Nephron progenitor cell (in vitro differentiated cells): ENCODE data around the gene TEC.
"Not testable (repeated sequence)": the region's sequence is repeated elsewhere in the genome, so short reads cannot be mapped to it uniquely, and the experiment has no call there.

Experiments used
- DNase-seq: peaks from one replicate; pipeline ENCODE4 v3.0.0; 2021
- H3K27ac Mint-ChIP-seq: 2 replicates; pipeline ENCODE4 v1.8.0; 2021; ENCODE audit warnings: mild to moderate bottlenecking, moderate library complexity, mixed read lengths
- H3K27me3 Mint-ChIP-seq: 2 replicates; pipeline ENCODE4 v1.8.0; 2021; ENCODE audit warnings: mild to moderate bottlenecking, low read depth, mixed read lengths; ENCODE audit not compliant: poor library complexity
- H3K36me3 Mint-ChIP-seq: 2 replicates; pipeline ENCODE4 v1.8.0; 2021; ENCODE audit warnings: low read depth, mixed read lengths
- H3K4me1 Mint-ChIP-seq: 2 replicates; pipeline ENCODE4 v1.8.0; 2021; ENCODE audit warnings: mixed read lengths
- H3K4me3 Mint-ChIP-seq: 2 replicates; pipeline ENCODE4 v1.8.0; 2021; ENCODE audit warnings: mild to moderate bottlenecking, moderate library complexity, mixed read lengths
- H3K9me3 Mint-ChIP-seq: 2 replicates; pipeline ENCODE4 v1.8.0; 2021; ENCODE audit warnings: mild to moderate bottlenecking, moderate library complexity, mixed read lengths
- TF ChIP-seq, protein P1 (sequence below): fragments of 200-600 bp; sonication (generic); IDR thresholded peaks from 2 replicates; pipeline ENCODE4 v1.5.0; 2021; ENCODE audit warnings: antibody characterized with exemption

Gene TEC

GRCh38 chr4:48305508-48305907, 35.9 kb upstream of the TEC start:
- H3K4me3 Mint-ChIP-seq, result no peak overlapping the region
- no peak for DNase-seq
- peaks cover 6% of the 10 kb centered on the region for H3K27me3 Mint-ChIP-seq
- H3K36me3 Mint-ChIP-seq, result no peaks in the 10 kb centered on the region
- TF ChIP-seq, protein P1, sequence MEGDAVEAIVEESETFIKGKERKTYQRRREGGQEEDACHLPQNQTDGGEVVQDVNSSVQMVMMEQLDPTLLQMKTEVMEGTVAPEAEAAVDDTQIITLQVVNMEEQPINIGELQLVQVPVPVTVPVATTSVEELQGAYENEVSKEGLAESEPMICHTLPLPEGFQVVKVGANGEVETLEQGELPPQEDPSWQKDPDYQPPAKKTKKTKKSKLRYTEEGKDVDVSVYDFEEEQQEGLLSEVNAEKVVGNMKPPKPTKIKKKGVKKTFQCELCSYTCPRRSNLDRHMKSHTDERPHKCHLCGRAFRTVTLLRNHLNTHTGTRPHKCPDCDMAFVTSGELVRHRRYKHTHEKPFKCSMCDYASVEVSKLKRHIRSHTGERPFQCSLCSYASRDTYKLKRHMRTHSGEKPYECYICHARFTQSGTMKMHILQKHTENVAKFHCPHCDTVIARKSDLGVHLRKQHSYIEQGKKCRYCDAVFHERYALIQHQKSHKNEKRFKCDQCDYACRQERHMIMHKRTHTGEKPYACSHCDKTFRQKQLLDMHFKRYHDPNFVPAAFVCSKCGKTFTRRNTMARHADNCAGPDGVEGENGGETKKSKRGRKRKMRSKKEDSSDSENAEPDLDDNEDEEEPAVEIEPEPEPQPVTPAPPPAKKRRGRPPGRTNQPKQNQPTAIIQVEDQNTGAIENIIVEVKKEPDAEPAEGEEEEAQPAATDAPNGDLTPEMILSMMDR, result no peak
- no peak overlapping the region for H3K27ac Mint-ChIP-seq
- no peaks in the 10 kb centered on the region for H3K4me1 Mint-ChIP-seq
- H3K9me3 Mint-ChIP-seq, result no peaks in the 10 kb centered on the region

DNA sequence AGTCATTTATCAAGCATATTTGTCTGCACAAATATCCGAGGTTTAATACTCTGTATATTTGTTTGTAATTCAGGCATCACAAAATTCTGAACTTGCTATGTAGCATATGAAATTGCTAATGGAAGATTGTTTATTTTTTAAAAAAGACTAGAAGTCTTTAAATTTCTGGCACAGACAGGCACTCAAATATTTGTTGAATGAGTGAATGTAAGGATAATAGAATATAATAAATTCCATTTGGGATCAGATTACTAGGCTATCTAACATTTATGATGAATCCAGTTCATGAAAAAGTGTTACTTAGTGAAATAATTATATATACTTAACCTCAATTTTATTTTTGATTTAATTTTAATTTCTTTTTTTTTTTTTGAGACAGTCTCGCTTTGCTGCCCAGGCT, 30.4 kb upstream of the TEC start:
- Mint-ChIP-seq H3K27ac (no peak overlapping the region), H3K9me3 (no peaks in the 10 kb centered on the region), H3K27me3 (peaks cover 3% of the 10 kb centered on the region), H3K36me3 (no peaks in the 10 kb centered on the region), H3K4me1 (no peaks in the 10 kb centered on the region), H3K4me3 (no peak overlapping the region)
- DNase-seq, result no peak
- TF ChIP-seq, protein P1, result no peak

- DNase-seq, result no peak
- no peak overlapping the region for H3K4me3 Mint-ChIP-seq
- no peaks in the 10 kb centered on the region for H3K36me3 Mint-ChIP-seq
- H3K4me1 Mint-ChIP-seq, result no peaks in the 10 kb centered on the region
- no peak overlapping the region for H3K27ac Mint-ChIP-seq
- H3K27me3 Mint-ChIP-seq, result peaks cover 3% of the 10 kb centered on the region
- no peaks in the 10 kb centered on the region for H3K9me3 Mint-ChIP-seq
- TF ChIP-seq, protein P1, result no peak
Observed at GRCh38 chr4:48299560-48299959, 29.9 kb upstream of the TEC start.

DNA sequence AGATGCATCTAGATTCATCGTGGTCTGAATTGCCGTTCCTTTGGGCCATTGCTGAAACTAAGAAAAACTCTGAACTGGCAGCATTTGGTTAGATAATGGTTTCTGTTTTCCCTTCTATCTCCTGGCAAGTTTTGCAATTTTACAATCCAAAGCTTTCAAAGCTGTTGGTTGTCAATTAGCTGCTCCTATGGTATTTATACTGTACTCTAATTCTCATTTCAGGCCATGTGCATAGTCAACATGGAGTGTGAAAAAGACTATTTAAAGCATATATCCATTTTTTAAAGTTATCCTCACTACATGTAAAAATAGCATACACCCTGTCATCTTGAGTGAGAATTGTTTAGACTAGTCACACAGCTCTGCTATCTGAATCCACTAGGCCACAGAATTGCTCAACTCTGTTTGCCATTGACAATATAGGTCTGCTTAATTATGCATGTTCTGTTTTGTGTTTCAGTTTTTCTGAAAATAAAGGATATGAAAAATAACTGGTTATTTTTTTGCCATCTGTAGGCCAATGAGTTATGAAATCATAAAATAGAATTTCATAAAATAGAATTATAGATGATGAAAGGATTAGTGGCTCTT, 27.7 kb upstream of the TEC start:
- Mint-ChIP-seq H3K4me3 (no peak overlapping the region), H3K27ac (no peak overlapping the region), H3K9me3 (peaks cover 9% of the 10 kb centered on the region), H3K27me3 (no peaks in the 10 kb centered on the region), H3K36me3 (no peaks in the 10 kb centered on the region), H3K4me1 (no peaks in the 10 kb centered on the region)
- DNase-seq, result no peak
- TF ChIP-seq, protein P1, result no peak

- no peaks in the 10 kb centered on the region for H3K27me3 Mint-ChIP-seq
- no peak for DNase-seq
- no peak overlapping the region for H3K4me3 Mint-ChIP-seq
- peaks cover 13% of the 10 kb centered on the region for H3K9me3 Mint-ChIP-seq
- H3K4me1 Mint-ChIP-seq, result no peaks in the 10 kb centered on the region
- H3K27ac Mint-ChIP-seq, result no peak overlapping the region
- TF ChIP-seq, protein P1, result no peak
- no peaks in the 10 kb centered on the region for H3K36me3 Mint-ChIP-seq
Observed at GRCh38 chr4:48296365-48296764, 26.7 kb upstream of the TEC start.

DNA sequence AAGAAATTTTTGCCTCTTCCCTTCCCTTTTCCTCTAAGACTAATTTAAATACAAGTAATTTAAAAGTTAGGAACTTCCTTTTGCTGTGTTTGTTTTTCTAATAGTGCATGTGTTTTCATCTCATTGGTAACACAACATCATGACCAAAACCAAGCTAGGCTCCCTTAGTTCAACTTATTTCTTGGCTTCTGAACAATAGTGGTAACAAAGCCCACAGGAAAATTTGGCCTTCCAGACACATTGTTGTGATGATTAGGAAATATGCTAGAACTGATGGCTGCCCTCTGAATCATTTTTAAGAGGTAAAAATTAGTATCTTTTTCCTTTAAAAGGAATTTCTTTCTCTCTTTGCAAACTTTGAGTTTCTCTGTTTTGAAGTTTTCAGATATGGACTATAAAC, 25.5 kb upstream of the TEC start:
- H3K4me3 Mint-ChIP-seq, result no peak overlapping the region
- TF ChIP-seq, protein P1, result no peak
- H3K36me3 Mint-ChIP-seq, result no peaks in the 10 kb centered on the region
- H3K27me3 Mint-ChIP-seq, result no peaks in the 10 kb centered on the region
- H3K4me1 Mint-ChIP-seq, result no peaks in the 10 kb centered on the region
- no peak overlapping the region for H3K27ac Mint-ChIP-seq
- DNase-seq, result no peak
- H3K9me3 Mint-ChIP-seq, result peaks cover 22% of the 10 kb centered on the region

DNA sequence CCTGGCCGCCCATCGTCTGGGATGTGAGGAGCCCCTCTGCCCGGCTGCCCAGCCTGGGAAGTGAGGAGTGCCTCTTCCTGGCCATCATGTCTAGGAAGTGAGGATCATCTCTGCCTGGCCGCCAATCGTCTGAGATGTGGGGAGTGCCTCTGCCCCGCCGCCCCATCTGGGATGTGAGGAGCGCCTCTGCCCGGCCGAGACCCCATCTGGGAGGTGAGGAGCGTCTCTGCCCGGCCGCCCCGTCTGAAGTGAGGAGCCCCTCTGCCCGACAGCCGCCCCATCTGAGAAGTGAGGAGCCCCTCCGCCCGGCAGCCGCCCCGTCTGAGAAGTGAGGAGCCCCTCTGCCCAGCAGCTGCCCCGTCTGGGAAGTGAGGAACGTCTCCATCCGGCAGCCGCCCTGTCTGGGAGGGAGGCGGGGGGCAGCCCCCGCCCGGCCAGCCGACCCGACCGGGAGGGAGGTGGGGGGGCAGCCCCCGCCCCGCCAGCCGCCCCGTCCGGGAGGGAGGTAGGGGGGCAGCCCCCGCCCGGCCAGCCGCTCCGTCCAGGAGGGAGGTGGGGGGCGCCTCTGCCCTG, 22.7 kb upstream of the TEC start:
- not testable (repeated sequence) for DNase-seq, H3K4me3 Mint-ChIP-seq, H3K27ac Mint-ChIP-seq, H3K27me3 Mint-ChIP-seq, H3K36me3 Mint-ChIP-seq, H3K4me1 Mint-ChIP-seq
- H3K9me3 Mint-ChIP-seq, result peaks cover 34% of the 10 kb centered on the region
